Calu3 (cell line): ENCODE results near the gene CYP11A1. TPM values are rescaled to one million over a fixed set of nuclear protein-coding genes. Genes with fewer than 3 reads are reported as not detected.

Experiments
- BruUV-seq: library from RNA; stranded (reverse); fragments of 400-500 nt; replicated peaks from 2 replicates; lab custom pipeline; 2021; lab: Mats Ljungman, UMichigan
- CTCF ChIA-PET: fragments of 300-600 bp; sonication (Branson Sonifier 250); formaldehyde crosslinking; loops from one replicate; lab custom pipeline; 2022; ENCODE audit warnings: antibody characterized with exemption; lab: Charles Lee
- DNase-seq: peaks from one replicate; pipeline ENCODE4 v3.0.0; 2022
- H3K27ac Mint-ChIP-seq: one replicate; pipeline ENCODE4 v1.8.0; 2022; ENCODE audit warnings: mixed read lengths; ENCODE audit not compliant: unreplicated experiment
- H3K27me3 Mint-ChIP-seq: one replicate; pipeline ENCODE4 v1.8.0; 2022; ENCODE audit warnings: mixed read lengths; ENCODE audit not compliant: unreplicated experiment
- H3K36me3 Mint-ChIP-seq: one replicate; pipeline ENCODE4 v1.8.0; 2022; ENCODE audit warnings: mild to moderate bottlenecking, moderate library complexity, mixed read lengths; ENCODE audit not compliant: insufficient read depth, unreplicated experiment
- H3K4me1 Mint-ChIP-seq: one replicate; pipeline ENCODE4 v1.8.0; 2022; ENCODE audit warnings: mild to moderate bottlenecking, low read depth, mixed read lengths; ENCODE audit not compliant: unreplicated experiment
- H3K4me3 Mint-ChIP-seq: one replicate; pipeline ENCODE4 v1.8.0; 2022; ENCODE audit warnings: mild to moderate bottlenecking, low read depth, moderate library complexity, mixed read lengths; ENCODE audit not compliant: unreplicated experiment
- H3K9me3 Mint-ChIP-seq: one replicate; pipeline ENCODE4 v1.8.0; 2022; ENCODE audit warnings: low read depth, mixed read lengths; ENCODE audit not compliant: unreplicated experiment
- CTCF ChIP-seq: fragments of 200-600 bp; IDR thresholded peaks from one replicate; pipeline ENCODE4 v1.8.0; 2022; ENCODE audit warnings: antibody characterized with exemption; ENCODE audit not compliant: unreplicated experiment
- intact Hi-C: fragments of 100-400 bp; cut with micrococcal nuclease; formaldehyde crosslinking; loops from one replicate; pipeline ENCODE4 v1.10.0; 2022; ENCODE audit not compliant: unreplicated experiment
- total RNA-seq: library from RNA; stranded (reverse); gene quantifications from 2 replicates; pipeline ENCODE4 v1.2.3, GENCODE V29; 2022

CYP11A1 gene
- total RNA-seq, 1 experiment from 2014 or later = not detected

DNA sequence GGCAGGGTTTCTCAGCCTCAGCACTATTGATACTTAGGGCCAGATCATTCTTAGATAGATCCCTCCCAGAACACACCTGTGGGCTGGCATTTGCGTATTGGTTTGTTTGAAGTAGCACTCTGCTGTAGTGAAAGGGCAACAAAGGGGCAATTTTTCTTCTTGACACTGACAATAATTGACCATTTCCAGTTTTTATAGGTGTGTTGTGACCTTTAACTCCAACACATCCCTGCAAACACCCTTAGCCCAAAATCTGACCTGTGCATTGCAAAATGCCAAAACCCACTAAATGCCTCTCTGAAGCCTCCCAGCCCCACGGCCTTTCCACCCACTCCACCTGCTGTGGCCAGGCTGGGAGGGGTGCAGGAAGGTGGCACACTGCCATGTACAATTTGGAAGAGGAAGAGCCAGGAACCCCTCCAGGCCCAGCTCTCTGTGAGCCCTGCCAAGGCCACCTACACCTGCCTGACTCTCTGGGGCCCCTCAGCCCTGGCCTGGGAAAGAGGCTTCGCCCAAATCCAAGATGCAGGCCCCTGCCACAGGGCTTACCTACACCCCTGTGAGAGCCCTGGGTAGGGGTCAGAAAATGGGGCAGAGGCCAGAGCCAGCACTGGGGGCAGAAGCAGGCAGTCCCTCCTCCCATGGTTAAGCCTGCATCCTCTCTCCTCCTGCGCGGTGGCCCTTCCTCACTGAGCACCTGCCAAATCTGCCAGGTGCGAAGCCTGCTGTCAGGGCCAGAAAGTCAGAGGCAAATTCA lies 9.6 kb upstream of the CYP11A1 start:
- H3K4me3 Mint-ChIP-seq = no peak overlapping the region
- H3K9me3 Mint-ChIP-seq = no peaks in the 10 kb centered on the region
- peaks cover 40% of the 10 kb centered on the region for H3K4me1 Mint-ChIP-seq
- CTCF ChIA-PET = interaction anchor here (1.4 kb wide), 1 partner anchor 244 kb away, joined by 4 read pairs; no protein-coding TSS in a partner anchor
- no peak overlapping the region for H3K27ac Mint-ChIP-seq
- H3K27me3 Mint-ChIP-seq = peaks cover 16% of the 10 kb centered on the region
- no peak for TF ChIP-seq CTCF
- H3K36me3 Mint-ChIP-seq = peaks cover 26% of the 10 kb centered on the region
- DNase-seq = no peak
- BruUV-seq = no TSS peak
- intact Hi-C loops = loop anchor here (10.0 kb wide), 1 partner anchor 168 kb away; the partner anchor contains the start of gene ARID3B

DNA sequence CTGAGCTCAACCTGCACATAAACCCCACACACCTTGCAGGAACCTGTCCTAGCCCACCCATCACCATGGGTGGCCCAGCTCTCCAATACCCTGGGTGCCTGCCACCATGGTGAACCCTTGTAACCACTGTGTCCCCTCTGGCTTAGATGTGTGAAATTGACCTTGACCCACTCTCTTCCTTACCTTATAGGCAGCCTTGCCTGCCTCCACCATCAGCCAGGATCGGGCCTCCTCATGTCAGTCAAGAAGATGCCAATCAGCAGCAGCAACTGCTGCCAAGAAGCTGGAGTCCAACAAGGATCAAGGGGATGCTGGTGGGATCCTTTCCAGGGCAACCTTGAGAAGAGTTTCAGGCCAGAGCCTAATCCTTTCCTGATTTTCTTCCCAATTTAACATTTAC lies 8.8 kb upstream of the CYP11A1 start:
- intact Hi-C loops = loop anchor here (10.0 kb wide), 1 partner anchor 169 kb away; the partner anchor contains the start of gene ARID3B
- BruUV-seq = no TSS peak

DNA sequence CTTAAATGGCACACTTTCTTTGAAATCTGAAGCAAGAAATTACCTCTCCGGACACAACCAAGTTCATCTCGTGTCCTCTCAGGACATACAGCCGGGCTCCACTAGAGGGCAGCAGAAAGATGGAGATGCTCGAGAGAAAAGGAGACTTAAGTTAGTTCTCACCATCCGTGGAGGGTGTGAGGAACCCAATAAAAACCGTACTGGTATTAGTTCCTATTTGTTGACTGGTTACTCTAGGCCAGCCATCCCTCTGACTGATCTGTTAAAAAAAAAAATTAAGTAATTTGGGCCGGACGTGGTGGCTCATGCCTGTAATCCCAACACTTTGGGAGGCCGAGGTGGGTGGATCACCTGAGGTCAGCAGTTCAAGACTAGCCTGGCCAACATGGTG lies 7.9 kb upstream of the CYP11A1 start:
- no TSS peak for BruUV-seq
- TF ChIP-seq CTCF = peak; percentile 70
- Mint-ChIP-seq H3K9me3 (no peaks in the 10 kb centered on the region), H3K4me1 (peaks cover 23% of the 10 kb centered on the region), H3K4me3 (peak overlapping the region; percentile 81), H3K27me3 (peaks cover 33% of the 10 kb centered on the region), H3K36me3 (peaks cover 19% of the 10 kb centered on the region), H3K27ac (no peak overlapping the region)
- DNase-seq = peak; percentile 91
- CTCF ChIA-PET = interaction anchor here (0.8 to 1.8 kb wide), 8 partner anchors 22 to 396 kb away, joined by 3 to 7 read pairs (median 4); no protein-coding TSS in a partner anchor
- intact Hi-C loops = loop anchor here (2.0 to 10.0 kb wide), 3 partner anchors 64 to 170 kb away; partner anchors contain the start of gene ARID3B

More for the DNA sequence above, 8.8 kb upstream of the CYP11A1 start:
- Mint-ChIP-seq H3K4me3 (no peak overlapping the region), H3K27me3 (peaks cover 24% of the 10 kb centered on the region), H3K36me3 (peaks cover 24% of the 10 kb centered on the region), H3K9me3 (no peaks in the 10 kb centered on the region), H3K4me1 (peaks cover 32% of the 10 kb centered on the region), H3K27ac (no peak overlapping the region)
- no peak for DNase-seq
- no peak for TF ChIP-seq CTCF
- CTCF ChIA-PET = interaction anchor here (0.7 to 1.4 kb wide), 5 partner anchors 9 to 255 kb away, joined by 3 to 7 read pairs (median 3); no protein-coding TSS in a partner anchor

- Mint-ChIP-seq H3K4me1 (peaks cover 21% of the 10 kb centered on the region), H3K36me3 (peaks cover 18% of the 10 kb centered on the region), H3K9me3 (no peaks in the 10 kb centered on the region), H3K27ac (no peak overlapping the region), H3K27me3 (peaks cover 39% of the 10 kb centered on the region), H3K4me3 (peak overlapping the region; percentile 81)
- BruUV-seq = TSS peak; percentile 32
- DNase-seq = no peak
- intact Hi-C loops = loop anchor here (1.0 to 10.0 kb wide), 4 partner anchors 64 to 258 kb away; partner anchors contain the start of gene ARID3B
- CTCF ChIA-PET = interaction anchor here (0.7 to 1.8 kb wide), 17 partner anchors 10 to 864 kb away, joined by 3 to 8 read pairs (median 4); partner anchors contain the start of gene UBL7
- no peak for TF ChIP-seq CTCF
These were observed 7.3 kb upstream of the CYP11A1 start for GRCh38 chr15:74374648-74375302.
